ENCODE measurements around the gene NPRL2.

The NPRL2 gene

GRCh38 chr3:50304601-50305000 lies 46.0 kb downstream of the NPRL2 start:
- H3K4me3 Mint-ChIP-seq, result no peak overlapping the region
- ATAC-seq (replicated peaks), result no peak
- H3K9me3 Mint-ChIP-seq, result no peaks in the 10 kb centered on the region
- DNase-seq, result no peak
- peaks cover 0 to 3% of the 10 kb centered on the region in 2 donors for H3K36me3 Mint-ChIP-seq
- peaks cover 18 to 22% of the 10 kb centered on the region in 2 donors for H3K4me1 Mint-ChIP-seq
- no peaks in the 10 kb centered on the region for H3K27me3 Mint-ChIP-seq
- no peak overlapping the region for H3K27ac Mint-ChIP-seq

GRCh38 chr3:50303013-50303815 lies 47.4 kb downstream of the NPRL2 start, which contains the start of gene HYAL1:
Gene HYAL1 (minus strand): TSS chr3:50303574. CDS start chr3:50302956, 618 bp downstream.
- H3K4me3 Mint-ChIP-seq, result no peak within 1 kb of the TSS
- no peak for DNase-seq
- no peaks in the 10 kb centered on the region for H3K9me3 Mint-ChIP-seq
- peaks cover 22 to 25% of the 10 kb centered on the region in 2 donors for H3K4me1 Mint-ChIP-seq
- peak within 1 kb of the TSS; percentile 22 for H3K27ac Mint-ChIP-seq
- no peaks in the 10 kb centered on the region for H3K27me3 Mint-ChIP-seq
- peaks cover under 1 to 6% of the 10 kb centered on the region in 2 donors for H3K36me3 Mint-ChIP-seq
- ATAC-seq (replicated peaks), result no peak

GRCh38 chr3:50302095-50303012 lies 48.2 kb downstream of the NPRL2 start:
- DNase-seq (no peak), ATAC-seq (replicated peaks) (no peak)
- Mint-ChIP-seq H3K27me3 (no peaks in the 10 kb centered on the region), H3K4me1 (peaks cover 25 to 34% of the 10 kb centered on the region in 2 donors), H3K9me3 (no peaks in the 10 kb centered on the region), H3K4me3 (no peak overlapping the region), H3K27ac (peak overlapping the region; percentile 22), H3K36me3 (peaks cover 3 to 6% of the 10 kb centered on the region in 2 donors)

DNA sequence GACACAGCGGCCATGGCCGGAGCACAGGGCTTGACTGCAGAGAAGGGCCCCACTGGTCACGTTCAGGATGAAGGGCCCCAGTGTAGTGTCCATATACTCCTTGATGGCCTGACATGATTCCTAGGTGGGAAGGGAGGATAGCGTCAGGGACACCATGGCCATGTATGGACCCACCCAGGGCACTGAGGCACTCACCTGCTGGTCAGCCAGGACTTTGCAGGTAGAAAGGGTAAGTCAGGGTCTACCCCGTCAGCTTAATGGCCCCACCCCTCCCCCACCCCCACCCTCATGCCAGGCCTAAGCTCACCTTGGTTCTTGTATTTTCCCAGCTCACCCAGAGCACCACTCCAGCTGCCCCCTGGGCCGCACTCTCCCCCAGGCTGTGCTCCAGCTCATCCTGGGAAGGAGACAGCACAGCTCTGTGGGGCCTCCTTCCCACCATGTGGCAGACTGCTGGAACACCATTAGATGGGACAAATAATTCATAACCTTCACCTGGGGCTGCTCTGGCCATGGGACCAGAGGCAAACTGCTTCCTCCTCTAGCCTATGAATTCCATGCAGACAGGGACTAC lies 49.8 kb downstream of the NPRL2 start:
- DNase-seq (no peak), ATAC-seq (replicated peaks) (no peak)
- peaks cover 27 to 46% of the 10 kb centered on the region in 2 donors for H3K4me1 Mint-ChIP-seq
- peaks cover 13 to 20% of the 10 kb centered on the region in 2 donors for H3K36me3 Mint-ChIP-seq
- no peaks in the 10 kb centered on the region for H3K9me3 Mint-ChIP-seq
- H3K27me3 Mint-ChIP-seq, result no peaks in the 10 kb centered on the region
- H3K27ac Mint-ChIP-seq, result peak overlapping the region; percentile 100
- peak overlapping the region; percentile 98 for H3K4me3 Mint-ChIP-seq

GRCh38 chr3:50299929-50300680 lies 50.5 kb downstream of the NPRL2 start:
- H3K27ac Mint-ChIP-seq, result peak overlapping the region; percentile 100
- no peaks in the 10 kb centered on the region for H3K9me3 Mint-ChIP-seq
- peak; percentile 12 to 25 for ATAC-seq (replicated peaks)
- peaks cover 27 to 48% of the 10 kb centered on the region in 2 donors for H3K4me1 Mint-ChIP-seq
- H3K27me3 Mint-ChIP-seq, result no peaks in the 10 kb centered on the region
- no peak for DNase-seq
- H3K36me3 Mint-ChIP-seq, result peaks cover 14 to 21% of the 10 kb centered on the region in 2 donors
- H3K4me3 Mint-ChIP-seq, result peak overlapping the region; percentile 98

DNA sequence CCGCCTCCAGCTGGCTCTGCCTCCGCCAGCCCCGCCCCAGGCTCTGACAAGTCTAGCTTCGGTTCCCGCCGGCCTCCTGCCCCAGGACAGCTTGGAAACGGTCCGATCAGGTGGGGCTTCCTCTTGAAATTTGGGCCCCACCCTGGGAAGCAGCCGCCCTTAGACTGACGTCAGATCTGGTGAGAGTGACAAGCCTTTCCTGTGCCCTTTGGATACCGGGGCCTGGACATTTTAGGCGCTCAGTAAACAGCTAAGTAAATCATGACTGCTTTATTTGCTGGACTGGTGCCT lies 51.0 kb downstream of the NPRL2 start:
- ATAC-seq (replicated peaks), result no peak
- H3K27ac Mint-ChIP-seq, result peak overlapping the region; percentile 100

DNA sequence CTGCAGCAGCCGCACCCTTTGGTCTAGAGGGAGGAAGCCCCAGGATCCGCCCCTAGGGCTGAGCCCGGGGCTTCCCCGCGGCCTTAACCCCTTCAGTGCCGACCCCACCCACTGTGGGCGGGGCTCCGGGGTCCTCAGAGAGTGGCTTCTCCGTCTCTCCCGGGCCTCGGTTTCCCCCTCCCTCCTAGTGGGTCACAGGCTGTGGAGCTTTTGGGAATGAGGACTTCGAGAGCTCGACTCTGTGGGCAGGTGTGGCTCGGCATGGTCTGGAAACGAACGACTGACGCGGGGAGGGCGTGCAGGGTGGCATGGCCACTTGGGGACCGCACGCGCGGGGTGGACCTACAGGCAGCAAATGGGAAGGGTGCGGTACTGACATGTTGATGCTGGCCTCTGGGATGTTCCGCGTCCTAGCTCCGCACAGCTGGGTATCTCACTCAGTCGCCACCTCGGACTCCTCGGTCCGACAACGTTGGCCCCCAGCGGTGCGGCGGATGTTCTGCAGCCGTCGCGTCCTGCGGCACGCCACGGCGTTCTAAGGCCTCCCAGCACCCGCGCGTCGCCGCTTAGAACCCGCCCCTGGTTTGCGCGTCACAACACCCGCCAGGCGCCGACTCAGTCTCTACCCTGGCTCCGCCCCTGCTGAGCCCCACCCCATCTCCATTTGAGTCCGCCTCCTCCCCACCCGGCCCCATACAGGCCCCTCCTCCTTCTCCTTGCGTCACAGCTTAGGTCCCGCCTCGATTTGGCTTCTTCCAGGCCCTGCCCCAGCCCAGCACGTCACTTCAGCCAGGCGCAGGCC lies 51.5 kb downstream of the NPRL2 start, which contains the start of the genes HYAL3 and NAA80:
Gene HYAL3 (minus strand): TSS at position 570 of the 802 bp plus-strand sequence. CDS start 3,803 bp downstream, outside the sequence.
Gene NAA80 (minus strand): TSS at position 570 of the 802 bp plus-strand sequence. CDS start 1,942 bp downstream, outside the sequence.
- Mint-ChIP-seq H3K4me3 (peak within 1 kb of the TSS; percentile 98), H3K36me3 (peaks cover 14 to 21% of the 10 kb centered on the region in 2 donors), H3K9me3 (no peaks in the 10 kb centered on the region), H3K27me3 (no peaks in the 10 kb centered on the region), H3K27ac (peak within 1 kb of the TSS; percentile 100), H3K4me1 (peaks cover 24 to 41% of the 10 kb centered on the region in 2 donors)
- ATAC-seq (replicated peaks), result peak; percentile 87 to 91
- peak; percentile 98 for DNase-seq

More for the DNA sequence above, 51.0 kb downstream of the NPRL2 start:
- Mint-ChIP-seq H3K27me3 (no peaks in the 10 kb centered on the region), H3K4me3 (peak overlapping the region; percentile 98), H3K36me3 (peaks cover 14 to 21% of the 10 kb centered on the region in 2 donors), H3K4me1 (peaks cover 25 to 43% of the 10 kb centered on the region in 2 donors), H3K9me3 (no peaks in the 10 kb centered on the region)
- DNase-seq, result no peak

- H3K27ac Mint-ChIP-seq, result peak overlapping the region; percentile 100
- H3K36me3 Mint-ChIP-seq, result peaks cover 14 to 21% of the 10 kb centered on the region in 2 donors
- H3K4me3 Mint-ChIP-seq, result peak overlapping the region; percentile 98
- peaks cover 26 to 43% of the 10 kb centered on the region in 2 donors for H3K4me1 Mint-ChIP-seq
- ATAC-seq (replicated peaks), result no peak
- no peak for DNase-seq
- no peaks in the 10 kb centered on the region for H3K27me3 Mint-ChIP-seq
- no peaks in the 10 kb centered on the region for H3K9me3 Mint-ChIP-seq
Measured at GRCh38 chr3:50297896-50298725, 52.5 kb downstream of the NPRL2 start.

- ATAC-seq (replicated peaks), result no peak
- H3K4me3 Mint-ChIP-seq, result peak overlapping the region in 1 of 2 donors; percentile 34
- DNase-seq, result no peak
- no peaks in the 10 kb centered on the region for H3K27me3 Mint-ChIP-seq
- peaks cover 14 to 28% of the 10 kb centered on the region in 2 donors for H3K36me3 Mint-ChIP-seq
- H3K27ac Mint-ChIP-seq, result peak overlapping the region; percentile 81
- peaks cover 32 to 51% of the 10 kb centered on the region in 2 donors for H3K4me1 Mint-ChIP-seq
- H3K9me3 Mint-ChIP-seq, result no peaks in the 10 kb centered on the region
Measured at GRCh38 chr3:50297384-50297775, 53.2 kb downstream of the NPRL2 start.

All from stimulated activated naive B cell treated with anti-CD40 and anti-IgM and Interleukin-4, amounts not matched to agents 10 μg/mL and 1 μg/mL and 100 μg/mL, for 72 hours (primary cell).